HepG2 (cell line): ENCODE data around the gene SEC14L1. TPM values are rescaled to one million over a fixed set of nuclear protein-coding genes. Genes with fewer than 3 reads are reported as not detected.

Experiments used
- ATAC-seq: fragments of 200-7000 bp; cut with Tn5 transposase; 3 replicates; pipeline ENCODE4 v1.9.1; 2020; ENCODE audit warnings: mild to moderate bottlenecking, moderate library complexity
- BruUV-seq: library from RNA; stranded (reverse); fragments of 400-500 nt; replicated peaks from 2 replicates; lab custom pipeline; 2021; lab: Mats Ljungman, UMichigan
- CTCF ChIA-PET: fragments of 300-600 bp; formaldehyde crosslinking; extraction: SDS; loops from one replicate; lab custom pipeline; 2021; ENCODE audit warnings: low total read pairs, inconsistent platforms, low intra/inter-chr PET ratio; lab: Yijun Ruan, JAX
- POLR2A ChIA-PET: fragments of 350-600 bp; sonication (Branson Sonifier 250); formaldehyde crosslinking; loops from one replicate; lab custom pipeline; 2020; ENCODE audit warnings: antibody characterized with exemption, inconsistent platforms; lab: Yijun Ruan, JAX
- DNase-seq: peaks from one replicate; pipeline ENCODE4 v3.0.0-alpha.2; 2015; ENCODE audit warnings: low spot score
- FAIRE-seq: peaks from 3 replicates; lab custom pipeline; 2011; peaks lifted over from hg19 to GRCh38; lab: Jason Lieb, UNC
- H2AFZ ChIP-seq: one replicate; pipeline ENCODE4 v1.6.1; 2011; ENCODE audit warnings: low read length, inconsistent platforms
- H3K27ac ChIP-seq: fragments of 300-600 bp; 3 replicates; pipeline ENCODE4 v1.8.0; 2011; ENCODE audit warnings: mixed run types, mild to moderate bottlenecking, mixed read lengths, low read length, inconsistent platforms; ENCODE audit not compliant: insufficient read depth; ENCODE audit errors: extremely low read length
- H3K27me3 ChIP-seq, 2 experiments: fragments of 200-600 bp in 1 of 2; 2 replicates in 1 of 2; 3 replicates in 1 of 2; pipeline versions ENCODE4 v1.6.0 to v1.8.0; 2011; ENCODE audit warnings: low read length in 2 of 2, mild to moderate bottlenecking in 2 of 2, moderate library complexity in 2 of 2, inconsistent platforms in 1 of 2; ENCODE audit not compliant: insufficient read depth in 2 of 2, control insufficient read depth in 1 of 2
- H3K36me3 ChIP-seq, 2 experiments: fragments of 200-600 bp in 1 of 2; replicated peaks in 1 of 2; 2 replicates in 1 of 2; 3 replicates in 1 of 2; pipeline versions ENCODE4 v1.5.1 to v1.8.0; 2011; ENCODE audit warnings: low read length in 2 of 2, inconsistent platforms in 1 of 2; ENCODE audit not compliant: insufficient read depth in 2 of 2, control insufficient read depth in 1 of 2
- H3K4me1 ChIP-seq: 2 replicates; pipeline ENCODE4 v1.5.1; 2012; ENCODE audit warnings: low read length, inconsistent platforms; ENCODE audit not compliant: insufficient read depth
- H3K4me2 ChIP-seq: 2 replicates; pipeline ENCODE4 v1.6.0; 2011; ENCODE audit warnings: low read depth, low read length, inconsistent platforms
- H3K4me3 ChIP-seq, 3 experiments: fragments of 200-600 bp in 1 of 3; sonication (generic), shearing (Covaris generic) in 1 of 3; replicated peaks in 1 of 3; 2 replicates each; pipeline ENCODE4 v1.5.1; 2011 to 2016; ENCODE audit warnings: low read length in 3 of 3, inconsistent platforms in 2 of 3, low read depth in 2 of 3, mild to moderate bottlenecking in 2 of 3, control low read depth in 1 of 3, mixed read lengths in 1 of 3; ENCODE audit not compliant: insufficient read depth in 1 of 3
- H3K79me2 ChIP-seq: one replicate; pipeline ENCODE4 v1.6.1; 2011; ENCODE audit warnings: low read length, inconsistent platforms; ENCODE audit not compliant: insufficient read depth
- H3K9ac ChIP-seq: 2 replicates; pipeline ENCODE4 v1.6.0; 2011; ENCODE audit warnings: mild to moderate bottlenecking, low read depth, low read length, inconsistent platforms; ENCODE audit not compliant: insufficient read depth
- H3K9me3 ChIP-seq: 2 replicates; pipeline ENCODE4 v1.5.1; 2012; ENCODE audit warnings: mild to moderate bottlenecking, low read length
- H4K20me1 ChIP-seq: 2 replicates; pipeline ENCODE4 v1.6.0; 2011; ENCODE audit warnings: inconsistent platforms, mild to moderate bottlenecking, low read length, moderate library complexity; ENCODE audit not compliant: insufficient read depth
- ASH2L ChIP-seq: fragments of 300-600, 200-600 bp; sonication (generic); IDR thresholded peaks from 2 replicates; pipeline ENCODE4 v1.7.0; 2017; ENCODE audit warnings: low read depth, mild to moderate bottlenecking, moderate library complexity, mixed read lengths, low read length; ENCODE audit not compliant: insufficient read length
- E2F2 ChIP-seq: sonication (generic); formaldehyde crosslinking; IDR thresholded peaks from 2 replicates; pipeline ENCODE4 v1.4.0; 2020; ENCODE audit warnings: missing genetic modification reagents, borderline replicate concordance
- FOXA1 ChIP-seq, 2 experiments: fragments of 450-650 bp in 1 of 2; sonication (generic) in 1 of 2; formaldehyde crosslinking in 1 of 2; IDR thresholded peaks; 2 replicates each; pipeline versions ENCODE4 v1.4.0 to v1.6.1; 2016 to 2020; ENCODE audit warnings: missing genetic modification reagents in 1 of 2
- FOXO4 ChIP-seq: sonication (generic); formaldehyde crosslinking; conservative IDR thresholded peaks from 2 replicates; pipeline ENCODE4 v1.8.1; 2023; ENCODE audit warnings: missing genetic modification reagents
- PRDM15 ChIP-seq: sonication (generic); formaldehyde crosslinking; IDR thresholded peaks from 2 replicates; pipeline ENCODE4 v1.4.0; 2020; ENCODE audit warnings: missing genetic modification reagents
- RFXAP ChIP-seq: sonication (generic); formaldehyde crosslinking; IDR thresholded peaks from 2 replicates; pipeline ENCODE4 v1.4.0; 2020; ENCODE audit warnings: missing genetic modification reagents, borderline replicate concordance
- SP2 ChIP-seq: sonication (generic); formaldehyde crosslinking; IDR thresholded peaks from 2 replicates; pipeline ENCODE4 v1.5.1; 2020; ENCODE audit warnings: mild to moderate bottlenecking, missing genetic modification reagents
- TCF12 ChIP-seq, 2 experiments: fragments of 450-650 bp in 1 of 2; sonication (generic) in 1 of 2; formaldehyde crosslinking in 1 of 2; IDR thresholded peaks; 2 replicates each; pipeline versions ENCODE4 v1.6.1 to v1.8.0; 2017 to 2022; ENCODE audit warnings: antibody characterized with exemption in 1 of 2, mild to moderate bottlenecking in 1 of 2, missing genetic modification reagents in 1 of 2, moderate library complexity in 1 of 2
- TFDP1 ChIP-seq: IDR thresholded peaks from 2 replicates; pipeline ENCODE4 v1.6.1; 2016; ENCODE audit warnings: missing compliant biosample characterization, missing genetic modification reagents, borderline replicate concordance
- ZNF225 ChIP-seq: sonication (generic); formaldehyde crosslinking; IDR thresholded peaks from 2 replicates; pipeline ENCODE4 v1.4.0; 2020; ENCODE audit warnings: mild to moderate bottlenecking, missing genetic modification reagents
- ZNF274 ChIP-seq: sonication (generic); formaldehyde crosslinking; IDR thresholded peaks from 2 replicates; pipeline ENCODE4 v1.5.1; 2020; ENCODE audit warnings: mild to moderate bottlenecking, missing genetic modification reagents
- ZNF414 ChIP-seq: sonication (generic); formaldehyde crosslinking; IDR thresholded peaks from 2 replicates; pipeline ENCODE4 v1.5.0; 2020; ENCODE audit warnings: missing genetic modification reagents
- ZNF597 ChIP-seq: sonication (generic); formaldehyde crosslinking; IDR thresholded peaks from 2 replicates; pipeline ENCODE4 v1.5.0; 2020; ENCODE audit warnings: missing genetic modification reagents
- WGBS: methylation state at CpG from one replicate; pipeline ENCODE4 v1.1.6; 2017; ENCODE audit warnings: low lambda C conversion rate; 5-methylcytosine and 5-hydroxymethylcytosine counted together
- in situ Hi-C: cut with HindIII; loops from 2 replicates; pipeline ENCODE4 v1.10.0; 2017; ENCODE audit warnings: low pct_unique_long_range_greater_than_20kb; ENCODE audit not compliant: extremely low pct_ligation_motif_present
- intact Hi-C: fragments of 100-400 bp; cut with micrococcal nuclease; formaldehyde crosslinking; loops from one replicate; pipeline ENCODE4 v1.10.0; 2022; ENCODE audit not compliant: unreplicated experiment
- polyA plus RNA-seq, 8 experiments: library from polyadenylated mRNA; depleted of rRNA in 3 of 8; stranded (reverse) in 7 of 8; unstranded in 1 of 8; fragments of >200 nt; fragmentation: Illumina TruSeq in 4 of 8; extraction: Trizol in 4 of 8; gene quantifications; 2 replicates each; pipeline versions ENCODE4 v1.2.1 to v1.2.3, GENCODE V29; 2011 to 2016; ENCODE audit warnings: low read depth in 4 of 8, missing spikeins in 1 of 8, mixed read lengths in 1 of 8; ENCODE audit not compliant: insufficient read depth in 1 of 8
- total RNA-seq, 5 experiments: library from RNA; depleted of rRNA; stranded (reverse); fragments of >200 nt; fragmentation: Illumina TruSeq; extraction: Trizol; gene quantifications; 2 replicates each; pipeline ENCODE4 v1.2.3, GENCODE V29; 2016; ENCODE audit warnings: low read depth in 1 of 5

The SEC14L1 gene
- total and polyA plus RNA-seq, 2 of the 13 experiments (the other 11 are each of a cell fraction or from before 2014, with no cell fraction given) = 26.3 to 43.9 TPM

GRCh38 chr17:77164483-77165091 is 23.8 kb downstream of the SEC14L1 start:
- BruUV-seq = no TSS peak
- no peak overlapping the region for H3K9ac ChIP-seq
- in situ Hi-C loops (no loop called here), intact Hi-C loops (loop anchor here (5.0 kb wide), 1 partner anchor 43 kb away; no protein-coding TSS in a partner anchor)
- peak overlapping the region; percentile 3 for H3K27ac ChIP-seq
- DNase-seq (peak; percentile 43), ATAC-seq (peak; percentile 40), FAIRE-seq (no peak)
- H3K4me2 ChIP-seq = no peak overlapping the region
- H3K9me3 ChIP-seq = peaks cover 21% of the 10 kb centered on the region
- peaks cover 3% of the 10 kb centered on the region; the same call in 1 of the 2 replicates for H4K20me1 ChIP-seq
- no peaks in the 10 kb centered on the region for H3K27me3 ChIP-seq
- H3K4me3 ChIP-seq = no peak overlapping the region
- 85% methylated on average over 7 of the region's 7 CpGs for WGBS
- H3K36me3 ChIP-seq = peaks cover 2 to 29% of the 10 kb centered on the region in 2 experiments
- H2AFZ ChIP-seq = no peak overlapping the region
- peaks cover 41% of the 10 kb centered on the region for H3K79me2 ChIP-seq
- ChIA-PET CTCF (no interaction called here), POLR2A (interaction anchor here (2.7 kb wide), 1 partner anchor 24 kb away, joined by 8 read pairs; the partner anchor contains the start of gene SEC14L1)
- peaks cover 59% of the 10 kb centered on the region for H3K4me1 ChIP-seq
- TF ChIP-seq PRDM15 = no peak
- no peak for TF ChIP-seq ZNF597 (CRISPR knock-in tag)
- TF ChIP-seq TCF12 (IDR thresholded peaks at IDR 0.05) = no peak
- no peak for TF ChIP-seq TCF12 (CRISPR knock-in tag; IDR thresholded peaks at IDR 0.05)
- TF ChIP-seq SP2 = no peak
- TF ChIP-seq E2F2 (CRISPR knock-in tag) = no peak
- no peak for TF ChIP-seq ZNF274
- TF ChIP-seq RFXAP (CRISPR knock-in tag) = no peak
- TF ChIP-seq ASH2L = no peak
- no peak for TF ChIP-seq ZNF225 (CRISPR knock-in tag)
- TF ChIP-seq ZNF414 (CRISPR knock-in tag) = no peak
- TF ChIP-seq TFDP1 (CRISPR knock-in tag) = no peak
- no peak for TF ChIP-seq FOXO4 (CRISPR knock-in tag)
- no peak for TF ChIP-seq FOXA1 (IDR thresholded peaks at IDR 0.05)
- TF ChIP-seq FOXA1 (CRISPR knock-in tag; IDR thresholded peaks at IDR 0.05) = 0 out of 2 replicates have a peak, but pooled peaks have one; percentile 37
